ENCODE measurements around the gene MARF1.
"Not testable (repeated sequence)": the region's sequence is repeated elsewhere in the genome, so short reads cannot be mapped to it uniquely, and the experiment has no call there.

Gene MARF1

GRCh38 chr16:15607700-15608396 is 35.1 kb downstream of the MARF1 start:
- no peak for TF ChIP-seq CTCF (IDR thresholded peaks at IDR 0.05; ENCODE audit: low read depth, low read length)
- DNase-seq (ENCODE audit: extremely low read depth, low read depth): no peak

GRCh38 chr16:15607221-15607699 is 35.7 kb downstream of the MARF1 start:
- not testable (repeated sequence) for DNase-seq (ENCODE audit: extremely low read depth, low read depth)

GRCh38 chr16:15606518-15607220 is 36.3 kb downstream of the MARF1 start:
- no peak for TF ChIP-seq CTCF (IDR thresholded peaks at IDR 0.05; ENCODE audit: low read depth, low read length)
- DNase-seq (ENCODE audit: extremely low read depth, low read depth): no peak

GRCh38 chr16:15605839-15606517 is 37.0 kb downstream of the MARF1 start:
- no peak for DNase-seq (ENCODE audit: extremely low read depth, low read depth)
- no peak for TF ChIP-seq CTCF (IDR thresholded peaks at IDR 0.05; ENCODE audit: low read depth, low read length)

GRCh38 chr16:15604460-15605440 is 38.2 kb downstream of the MARF1 start:
- no peak for DNase-seq (ENCODE audit: extremely low read depth, low read depth)
- no peak for TF ChIP-seq CTCF (IDR thresholded peaks at IDR 0.05; ENCODE audit: low read depth, low read length)

- DNase-seq (ENCODE audit: extremely low read depth, low read depth): no peak
- no peak for TF ChIP-seq CTCF (IDR thresholded peaks at IDR 0.05; ENCODE audit: low read depth, low read length)
Measured at GRCh38 chr16:15602285-15603044, 40.5 kb downstream of the MARF1 start.

All from AG09319 (cell line).